KMS-11 (cell line): ENCODE results near the gene SGSM1.

ENCODE experiments used
- H2AFZ ChIP-seq: fragments of 200-600 bp; sonication (generic); 2 replicates; pipeline ENCODE4 v1.6.1; 2016; ENCODE audit warnings: antibody characterized with exemption, mixed run types, low read depth
- H3K27ac ChIP-seq: fragments of 200-600 bp; sonication (generic); 2 replicates; pipeline ENCODE4 v1.6.1; 2016; ENCODE audit warnings: mild to moderate bottlenecking, mixed run types
- H3K27me3 ChIP-seq: fragments of 200-600 bp; sonication (generic); 2 replicates; pipeline ENCODE4 v1.6.1; 2017; ENCODE audit warnings: mild to moderate bottlenecking, low read depth, mixed run types, moderate library complexity; ENCODE audit not compliant: insufficient read depth
- H3K36me3 ChIP-seq: fragments of 200-600 bp; sonication (generic); 2 replicates; pipeline ENCODE4 v1.6.1; 2017; ENCODE audit warnings: mild to moderate bottlenecking, mixed run types; ENCODE audit not compliant: insufficient read depth
- H3K4me1 ChIP-seq: fragments of 200-600 bp; sonication (generic); 2 replicates; pipeline ENCODE4 v1.6.1; 2016; ENCODE audit warnings: mild to moderate bottlenecking, low read depth, mixed run types; ENCODE audit not compliant: poor library complexity, severe bottlenecking
- H3K4me2 ChIP-seq: fragments of 200-600 bp; sonication (generic); 2 replicates; pipeline ENCODE4 v1.7.0; 2016; ENCODE audit warnings: mild to moderate bottlenecking, mixed run types
- H3K4me3 ChIP-seq: fragments of 200-600 bp; sonication (generic); IDR thresholded peaks from 2 replicates; pipeline ENCODE4 v1.6.1; 2017; ENCODE audit warnings: low read depth, low read length, mixed read lengths; ENCODE audit not compliant: insufficient read depth
- H3K79me2 ChIP-seq: fragments of 200-600 bp; sonication (generic); 2 replicates; pipeline ENCODE4 v1.6.1; 2016; ENCODE audit warnings: low read depth, mixed run types; ENCODE audit not compliant: insufficient read depth
- H3K9ac ChIP-seq: fragments of 200-600 bp; sonication (generic); 2 replicates; pipeline ENCODE4 v1.6.1; 2016; ENCODE audit warnings: mild to moderate bottlenecking, mixed run types
- H4K20me1 ChIP-seq: fragments of 200-600 bp; sonication (generic); 2 replicates; pipeline ENCODE4 v1.6.1; 2016; ENCODE audit warnings: mild to moderate bottlenecking, mixed run types; ENCODE audit not compliant: insufficient read depth
- TF ChIP-seq, protein P1 (sequence below): fragments of 200-600 bp; sonication (generic); conservative IDR thresholded peaks from 2 replicates; pipeline ENCODE4 v1.6.1; 2017; ENCODE audit warnings: low read depth, mild to moderate bottlenecking, antibody characterized with exemption, low read length, moderate library complexity, mixed read lengths

The SGSM1 gene

DNA sequence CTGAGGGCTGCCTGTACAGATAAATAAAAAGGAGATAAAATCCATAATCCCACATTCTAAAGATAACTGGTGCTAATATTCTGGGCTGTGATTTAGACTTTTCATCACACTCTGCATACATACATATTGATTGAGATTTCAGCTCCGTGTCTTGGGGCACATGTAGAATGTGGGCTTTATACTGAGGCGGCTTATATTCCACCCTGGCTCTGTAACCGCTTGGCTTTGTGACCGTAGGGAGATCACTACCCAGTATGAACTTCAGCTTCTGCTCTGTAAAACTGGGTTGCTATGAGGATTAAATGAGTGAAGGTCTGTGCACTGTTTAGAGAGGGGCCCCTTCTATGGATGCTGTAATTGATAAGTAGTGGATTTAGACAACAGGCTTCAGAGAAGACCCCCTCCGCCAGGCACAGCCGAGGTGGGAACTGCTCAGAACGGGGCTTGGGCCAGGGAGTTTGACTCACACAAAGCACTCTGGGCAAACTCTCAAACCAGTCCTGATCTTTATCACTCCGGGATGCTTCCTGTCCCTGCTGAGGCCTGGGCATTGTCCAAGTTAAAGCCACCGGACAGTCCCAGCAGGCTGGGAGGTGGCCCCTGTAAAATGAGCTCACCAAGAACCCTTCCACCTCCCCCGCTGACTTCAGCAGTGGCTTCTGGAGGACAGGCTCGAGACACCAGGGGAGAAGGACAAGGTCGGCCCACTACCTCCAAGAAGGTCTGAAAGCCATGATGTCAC, 163.7 kb downstream of the SGSM1 start:
- H3K79me2 ChIP-seq, result no peaks in the 10 kb centered on the region
- H3K9ac ChIP-seq, result no peak overlapping the region
- no peaks in the 10 kb centered on the region for H3K36me3 ChIP-seq

DNA sequence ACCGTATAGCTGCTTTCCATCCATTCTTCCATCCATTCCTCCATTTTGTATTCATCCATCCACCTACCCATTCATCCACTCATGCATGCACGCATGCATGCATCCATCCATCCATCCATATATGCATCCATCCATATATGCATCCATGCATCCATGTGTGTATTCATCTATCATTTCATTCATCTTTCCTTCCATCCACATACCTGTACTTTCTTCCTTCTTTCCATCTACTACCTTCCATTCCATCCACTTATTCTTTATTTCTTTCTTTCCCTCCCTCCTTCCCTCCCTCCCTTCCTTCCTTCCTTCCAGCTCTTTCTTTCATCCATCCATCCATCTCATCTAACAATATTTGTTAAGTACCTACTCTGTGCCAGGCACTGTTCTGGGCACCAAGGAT, 166.4 kb downstream of the SGSM1 start:
- H2AFZ ChIP-seq, result no peak overlapping the region
- no peak overlapping the region for H3K4me2 ChIP-seq
- TF ChIP-seq, protein P1, sequence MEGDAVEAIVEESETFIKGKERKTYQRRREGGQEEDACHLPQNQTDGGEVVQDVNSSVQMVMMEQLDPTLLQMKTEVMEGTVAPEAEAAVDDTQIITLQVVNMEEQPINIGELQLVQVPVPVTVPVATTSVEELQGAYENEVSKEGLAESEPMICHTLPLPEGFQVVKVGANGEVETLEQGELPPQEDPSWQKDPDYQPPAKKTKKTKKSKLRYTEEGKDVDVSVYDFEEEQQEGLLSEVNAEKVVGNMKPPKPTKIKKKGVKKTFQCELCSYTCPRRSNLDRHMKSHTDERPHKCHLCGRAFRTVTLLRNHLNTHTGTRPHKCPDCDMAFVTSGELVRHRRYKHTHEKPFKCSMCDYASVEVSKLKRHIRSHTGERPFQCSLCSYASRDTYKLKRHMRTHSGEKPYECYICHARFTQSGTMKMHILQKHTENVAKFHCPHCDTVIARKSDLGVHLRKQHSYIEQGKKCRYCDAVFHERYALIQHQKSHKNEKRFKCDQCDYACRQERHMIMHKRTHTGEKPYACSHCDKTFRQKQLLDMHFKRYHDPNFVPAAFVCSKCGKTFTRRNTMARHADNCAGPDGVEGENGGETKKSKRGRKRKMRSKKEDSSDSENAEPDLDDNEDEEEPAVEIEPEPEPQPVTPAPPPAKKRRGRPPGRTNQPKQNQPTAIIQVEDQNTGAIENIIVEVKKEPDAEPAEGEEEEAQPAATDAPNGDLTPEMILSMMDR, result no peak
- no peak overlapping the region for H3K27ac ChIP-seq
- H3K4me1 ChIP-seq, result no peaks in the 10 kb centered on the region
- no peak overlapping the region for H3K4me3 ChIP-seq
- no peak overlapping the region for H3K9ac ChIP-seq
- H3K36me3 ChIP-seq, result no peaks in the 10 kb centered on the region
- no peaks in the 10 kb centered on the region for H4K20me1 ChIP-seq
- H3K27me3 ChIP-seq, result no peaks in the 10 kb centered on the region
- H3K79me2 ChIP-seq, result no peaks in the 10 kb centered on the region

More for the DNA sequence above, 163.7 kb downstream of the SGSM1 start:
- no peak overlapping the region for H3K4me3 ChIP-seq
- H3K4me2 ChIP-seq, result no peak overlapping the region
- TF ChIP-seq, protein P1, result no peak
- no peak overlapping the region for H2AFZ ChIP-seq
- H3K27ac ChIP-seq, result no peak overlapping the region
- no peaks in the 10 kb centered on the region for H3K27me3 ChIP-seq
- no peaks in the 10 kb centered on the region for H4K20me1 ChIP-seq
- H3K4me1 ChIP-seq, result no peaks in the 10 kb centered on the region

DNA sequence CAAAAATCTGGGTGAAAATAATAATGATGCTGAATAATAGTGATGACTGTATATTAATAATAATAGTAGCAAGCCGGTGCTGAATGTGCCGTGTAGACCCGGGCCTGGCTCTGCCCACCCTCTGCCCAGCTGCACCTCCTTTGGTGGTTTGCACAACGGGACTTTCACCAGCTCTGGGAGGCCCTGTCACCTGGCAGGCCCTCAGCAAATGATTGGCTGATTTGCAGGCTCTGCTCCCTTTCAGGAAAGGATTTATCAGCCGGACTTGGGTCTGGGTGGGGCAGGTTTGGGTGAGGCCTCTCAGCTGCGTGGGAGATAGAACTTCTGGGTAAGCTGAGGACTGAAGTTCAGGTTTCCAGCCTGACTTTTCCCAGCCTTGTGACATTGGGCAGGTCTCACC, 167.9 kb downstream of the SGSM1 start:
- TF ChIP-seq, protein P1, result no peak
- Histone ChIP-seq H3K27ac (no peak overlapping the region), H3K36me3 (no peaks in the 10 kb centered on the region), H4K20me1 (no peaks in the 10 kb centered on the region), H3K27me3 (no peaks in the 10 kb centered on the region), H3K4me1 (no peaks in the 10 kb centered on the region), H3K4me3 (no peak overlapping the region), H2AFZ (no peak overlapping the region), H3K4me2 (no peak overlapping the region), H3K79me2 (no peaks in the 10 kb centered on the region), H3K9ac (no peak overlapping the region)

DNA sequence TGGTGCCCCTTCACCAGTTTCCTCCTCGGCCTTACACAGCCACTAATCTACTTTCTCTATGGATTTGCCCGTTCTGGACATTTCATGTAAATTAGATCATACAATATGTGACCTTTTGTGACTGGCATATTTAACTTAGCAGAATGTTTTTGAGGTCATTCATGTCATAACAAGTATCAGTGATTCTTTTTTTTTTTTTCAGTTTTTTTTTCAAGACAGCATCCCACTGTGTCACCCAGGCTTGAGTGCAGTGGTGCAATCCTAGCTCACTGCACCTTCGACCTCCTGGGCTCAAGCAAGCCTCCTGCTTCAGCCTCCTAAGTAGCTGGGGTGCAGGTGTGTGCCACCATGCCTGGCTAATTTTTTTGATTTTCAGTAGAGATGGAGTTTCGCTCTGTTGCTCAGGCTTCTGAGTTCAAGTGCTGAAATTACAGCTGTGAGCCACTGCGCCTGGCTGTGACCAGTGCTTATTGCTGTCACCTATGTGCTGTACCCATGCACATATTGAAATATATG, 169.2 kb downstream of the SGSM1 start:
- Histone ChIP-seq H2AFZ (no peak overlapping the region), H3K79me2 (no peaks in the 10 kb centered on the region), H3K27ac (no peak overlapping the region), H4K20me1 (no peaks in the 10 kb centered on the region), H3K4me3 (no peak overlapping the region), H3K27me3 (no peaks in the 10 kb centered on the region), H3K4me2 (no peak overlapping the region), H3K4me1 (no peaks in the 10 kb centered on the region), H3K36me3 (no peaks in the 10 kb centered on the region), H3K9ac (no peak overlapping the region)
- TF ChIP-seq, protein P1, result no peak
